H1 (cell line): ENCODE measurements around the gene SUCLG2. TPM values are rescaled to one million over a fixed set of nuclear protein-coding genes. Genes with fewer than 3 reads are reported as not detected.

Experiments used
- CTCF ChIA-PET: fragments of 300-600 bp; sonication (Branson Sonifier 250); formaldehyde crosslinking; loops from one replicate; lab custom pipeline; 2021; ENCODE audit not compliant: partially characterized antibody; lab: Charles Lee
- POLR2A ChIA-PET: fragments of 300-600 bp; sonication (Branson Sonifier 250); formaldehyde crosslinking; loops from one replicate; lab custom pipeline; 2021; ENCODE audit warnings: inconsistent platforms; ENCODE audit not compliant: partially characterized antibody; lab: Charles Lee
- DNase-seq, 2 experiments: peaks; one replicate each; pipeline versions ENCODE4 v3.0.0 to v3.0.0-alpha.2; 2010 to 2022; ENCODE audit warnings: low spot score in 2 of 2, low read depth in 1 of 2, mixed read lengths in 1 of 2
- FAIRE-seq: peaks from 2 replicates; lab custom pipeline; 2011; peaks lifted over from hg19 to GRCh38; lab: Jason Lieb, UNC
- H2AFZ ChIP-seq: 2 replicates; pipeline ENCODE4 v1.8.1; 2012; ENCODE audit warnings: low read length, inconsistent platforms
- H2AK5ac ChIP-seq: 2 replicates; pipeline ENCODE4 v1.6.1; 2013; ENCODE audit warnings: low read depth, low read length
- H2BK120ac ChIP-seq: replicated peaks from 2 replicates; pipeline ENCODE3; 2013; ENCODE audit warnings: low read depth, low read length, inconsistent platforms
- H2BK12ac ChIP-seq: 2 replicates; pipeline ENCODE4 v1.6.1; 2013; ENCODE audit warnings: low read depth, low read length
- H2BK15ac ChIP-seq: 2 replicates; pipeline ENCODE4 v1.6.1; 2013; ENCODE audit warnings: low read length
- H2BK20ac ChIP-seq: 2 replicates; pipeline ENCODE4 v1.6.1; 2013; ENCODE audit warnings: low read length
- H2BK5ac ChIP-seq: 2 replicates; pipeline ENCODE4 v1.6.1; 2013; ENCODE audit warnings: low read depth, low read length
- H3K14ac ChIP-seq: 2 replicates; pipeline ENCODE4 v1.6.1; 2013; ENCODE audit warnings: inconsistent platforms; ENCODE audit not compliant: insufficient read length
- H3K18ac ChIP-seq: 2 replicates; pipeline ENCODE4 v1.6.1; 2013; ENCODE audit warnings: low read length; ENCODE audit errors: extremely low read depth
- H3K23ac ChIP-seq: 2 replicates; pipeline ENCODE4 v1.6.1; 2013; ENCODE audit warnings: inconsistent platforms; ENCODE audit not compliant: insufficient read length
- H3K23me2 ChIP-seq: 2 replicates; pipeline ENCODE4 v1.6.1; 2013; ENCODE audit warnings: low read depth, low read length
- H3K27ac ChIP-seq: 2 replicates; pipeline ENCODE4 v1.6.1; 2011; ENCODE audit warnings: low read depth, low read length, inconsistent platforms
- H3K27me3 ChIP-seq, 4 experiments: replicated peaks in 1 of 4; 1 replicate in 1 of 4; 2 replicates in 3 of 4; pipeline versions ENCODE4 v1.6.1 to v1.8.1; 2011 to 2013; ENCODE audit warnings: low read length in 3 of 4, mild to moderate bottlenecking in 3 of 4, inconsistent platforms in 2 of 4, mixed read lengths in 2 of 4, moderate library complexity in 1 of 4; ENCODE audit not compliant: control insufficient read depth in 3 of 4, insufficient read depth in 3 of 4; ENCODE audit errors: extremely low read depth in 1 of 4
- H3K36me3 ChIP-seq, 4 experiments: 2 replicates each; pipeline versions ENCODE4 v1.6.1 to v1.8.1; 2011 to 2013; ENCODE audit warnings: mild to moderate bottlenecking in 4 of 4, low read length in 3 of 4, moderate library complexity in 2 of 4, control low read depth in 1 of 4, inconsistent platforms in 1 of 4; ENCODE audit not compliant: insufficient read depth in 4 of 4, control insufficient read depth in 2 of 4
- H3K4ac ChIP-seq: replicated peaks from 2 replicates; pipeline ENCODE3; 2013; ENCODE audit warnings: low read length, low read depth, mixed read lengths, inconsistent platforms; ENCODE audit not compliant: insufficient read length
- H3K4me1 ChIP-seq, 4 experiments: replicated peaks in 1 of 4; 1 replicate in 1 of 4; 2 replicates in 3 of 4; pipeline versions ENCODE4 v1.6.1 to v1.8.1; 2011 to 2013; ENCODE audit warnings: low read length in 3 of 4, inconsistent platforms in 2 of 4, mixed read lengths in 1 of 4; ENCODE audit not compliant: insufficient read depth in 4 of 4, control insufficient read depth in 3 of 4
- H3K4me2 ChIP-seq, 2 experiments: 2 replicates each; pipeline versions ENCODE4 v1.6.1 to v1.8.1; 2011 to 2013; ENCODE audit warnings: low read depth in 2 of 2, low read length in 2 of 2, control low read depth in 1 of 2, inconsistent platforms in 1 of 2, mild to moderate bottlenecking in 1 of 2; ENCODE audit not compliant: insufficient read depth in 1 of 2
- H3K4me3 ChIP-seq, 4 experiments: fragments of 200-600, 300-600 bp in 1 of 4; sonication (generic), shearing (Covaris generic), sonication (Bioruptor Twin) in 1 of 4; 2 replicates each; pipeline versions ENCODE4 v1.5.1 to v1.8.1; 2011 to 2016; ENCODE audit warnings: low read length in 4 of 4, low read depth in 3 of 4, control low read depth in 2 of 4, inconsistent platforms in 2 of 4, mild to moderate bottlenecking in 2 of 4, mixed read lengths in 1 of 4, moderate library complexity in 1 of 4; ENCODE audit not compliant: insufficient read depth in 2 of 4; ENCODE audit errors: extremely low read depth in 1 of 4
- H3K56ac ChIP-seq: replicated peaks from 2 replicates; pipeline ENCODE3; 2013; ENCODE audit warnings: low read depth, mild to moderate bottlenecking, mixed read lengths, low read length, inconsistent platforms; ENCODE audit not compliant: insufficient read length
- H3K79me1 ChIP-seq: 2 replicates; pipeline ENCODE4 v1.6.1; 2013; ENCODE audit warnings: low read depth, low read length, control low read depth
- H3K79me2 ChIP-seq, 2 experiments: 2 replicates each; pipeline versions ENCODE4 v1.6.1 to v1.8.1; 2012 to 2013; ENCODE audit warnings: low read length in 2 of 2, mild to moderate bottlenecking in 2 of 2, inconsistent platforms in 1 of 2; ENCODE audit not compliant: insufficient read depth in 2 of 2, control insufficient read depth in 1 of 2
- H3K9ac ChIP-seq, 4 experiments: replicated peaks in 1 of 4; 1 replicate in 1 of 4; 2 replicates in 3 of 4; pipeline versions ENCODE4 v1.6.1 to v1.8.1; 2011 to 2013; ENCODE audit warnings: low read depth in 3 of 4, low read length in 3 of 4, control low read depth in 2 of 4, mild to moderate bottlenecking in 2 of 4, moderate library complexity in 2 of 4, inconsistent platforms in 1 of 4; ENCODE audit errors: extremely low read depth in 1 of 4
- H3K9me3 ChIP-seq, 2 experiments: 2 replicates each; pipeline versions ENCODE4 v1.6.1 to v1.8.1; 2012 to 2013; ENCODE audit warnings: mild to moderate bottlenecking in 2 of 2, moderate library complexity in 2 of 2, control low read depth in 1 of 2, inconsistent platforms in 1 of 2, low read depth in 1 of 2, low read length in 1 of 2, mixed read lengths in 1 of 2; ENCODE audit not compliant: insufficient read depth in 2 of 2
- H4K20me1 ChIP-seq, 2 experiments: replicated peaks in 1 of 2; 2 replicates each; pipeline versions ENCODE3 to v1.8.1; 2011 to 2013; ENCODE audit warnings: inconsistent platforms in 2 of 2, low read length in 2 of 2, mild to moderate bottlenecking in 1 of 2; ENCODE audit not compliant: insufficient read depth in 2 of 2, control insufficient read depth in 1 of 2
- H4K5ac ChIP-seq: 2 replicates; pipeline ENCODE4 v1.6.1; 2013; ENCODE audit warnings: low read length, low read depth, mixed read lengths, inconsistent platforms; ENCODE audit not compliant: insufficient read length
- H4K8ac ChIP-seq: 2 replicates; pipeline ENCODE4 v1.8.0; 2013; ENCODE audit warnings: mild to moderate bottlenecking, moderate library complexity, low read length, inconsistent platforms; ENCODE audit not compliant: insufficient read depth; ENCODE audit errors: extremely low read depth
- H4K91ac ChIP-seq: replicated peaks from 2 replicates; pipeline ENCODE3; 2013; ENCODE audit warnings: low read length, mixed read lengths, inconsistent platforms; ENCODE audit not compliant: insufficient read length
- BACH1 ChIP-seq: IDR thresholded peaks from 2 replicates; pipeline ENCODE4 v1.6.1; 2012; ENCODE audit warnings: low read length, improper control_type of control experiment
- CBX8 ChIP-seq: fragments of 300-800, 300-1000 bp; sonication (generic); IDR thresholded peaks from 2 replicates; pipeline ENCODE4 v1.7.1; 2016; ENCODE audit warnings: low read depth, low read length, borderline replicate concordance
- CEBPB ChIP-seq: IDR thresholded peaks from 2 replicates; pipeline ENCODE4 v1.6.1; 2012; ENCODE audit warnings: low read depth, low read length
- CTCF ChIP-seq, 3 experiments: IDR thresholded peaks; 1 replicate in 2 of 3; 2 replicates in 1 of 3; pipeline versions ENCODE4 v1.5.1 to v1.6.1; 2011; ENCODE audit warnings: low read length in 3 of 3, mild to moderate bottlenecking in 3 of 3, inconsistent platforms in 2 of 3, low read depth in 1 of 3, moderate library complexity in 1 of 3; ENCODE audit not compliant: insufficient read depth in 1 of 3; ENCODE audit errors: control extremely low read depth in 1 of 3
- E2F6 ChIP-seq: IDR thresholded peaks from 2 replicates; pipeline ENCODE4 v1.6.1; 2012; ENCODE audit warnings: inconsistent platforms
- GABPA ChIP-seq: IDR thresholded peaks from 2 replicates; pipeline ENCODE4 v1.6.1; 2011; ENCODE audit warnings: mild to moderate bottlenecking, low read length, moderate library complexity, borderline replicate concordance; ENCODE audit not compliant: insufficient read depth
- HDAC6 ChIP-seq: IDR thresholded peaks from one replicate; pipeline ENCODE4 v1.7.1; 2012; ENCODE audit warnings: low read depth, mild to moderate bottlenecking, inconsistent platforms, low read length, moderate library complexity
- JUND ChIP-seq: IDR thresholded peaks from 2 replicates; pipeline ENCODE4 v1.6.1; 2011; ENCODE audit warnings: mild to moderate bottlenecking, improper control_type of control experiment, low read length
- RAD21 ChIP-seq, 2 experiments: IDR thresholded peaks in 1 of 2; conservative IDR thresholded peaks in 1 of 2; 2 replicates each; pipeline ENCODE4 v1.6.1; 2011; ENCODE audit warnings: low read depth in 2 of 2, low read length in 2 of 2, improper control_type of control experiment in 1 of 2, inconsistent platforms in 1 of 2, mild to moderate bottlenecking in 1 of 2, moderate library complexity in 1 of 2
- SP2 ChIP-seq: IDR thresholded peaks from 2 replicates; pipeline ENCODE4 v1.6.1; 2012; ENCODE audit warnings: mild to moderate bottlenecking, low read length, inconsistent platforms
- SRF ChIP-seq: IDR thresholded peaks from 2 replicates; pipeline ENCODE4 v1.6.1; 2011; ENCODE audit warnings: mild to moderate bottlenecking, low read depth, low read length, moderate library complexity
- WGBS, 2 experiments: shearing (Covaris generic) in 1 of 2; methylation state at CpG; one replicate each; pipeline versions ENCODE4 v1.1.6 to v1.1.7; 2013 to 2015; ENCODE audit warnings: low lambda C conversion rate in 2 of 2, mixed read lengths in 2 of 2, inconsistent platforms in 1 of 2, low coverage in 1 of 2, missing lambda C conversion rate in 1 of 2; ENCODE audit not compliant: insufficient replicate concordance in 2 of 2, insufficient coverage in 1 of 2, insufficient read length in 1 of 2; ENCODE audit errors: extremely low coverage in 1 of 2, missing lambda C conversion rate in 1 of 2; 5-methylcytosine and 5-hydroxymethylcytosine counted together
- polyA plus RNA-seq, 7 experiments: library from polyadenylated mRNA; depleted of rRNA in 3 of 7; stranded (reverse) in 5 of 7; unstranded in 2 of 7; fragments of >200 nt in 5 of 7; fragments of 200-250 nt in 2 of 7; gene quantifications; 1 replicate in 5 of 7; 2 replicates in 1 of 7; 4 replicates in 1 of 7; pipeline versions ENCODE4 v1.2.1 to v1.2.3, GENCODE V29; 2011 to 2013; ENCODE audit warnings: missing spikeins in 2 of 7, mixed read lengths in 2 of 7
- total RNA-seq: library from RNA; stranded (reverse); fragmentation: NEBNext Ultra II Directional; extraction: Animal tissue kit (Norgen Biotek cat#: 25700); gene quantifications from 2 replicates; pipeline ENCODE4 v1.2.1, GENCODE V29; 2021

Gene SUCLG2
- total and polyA plus RNA-seq, 2 of the 8 experiments (the other 6 are each of a cell fraction or from before 2014, with no cell fraction given), result 12.9 to 46.2 TPM

DNA sequence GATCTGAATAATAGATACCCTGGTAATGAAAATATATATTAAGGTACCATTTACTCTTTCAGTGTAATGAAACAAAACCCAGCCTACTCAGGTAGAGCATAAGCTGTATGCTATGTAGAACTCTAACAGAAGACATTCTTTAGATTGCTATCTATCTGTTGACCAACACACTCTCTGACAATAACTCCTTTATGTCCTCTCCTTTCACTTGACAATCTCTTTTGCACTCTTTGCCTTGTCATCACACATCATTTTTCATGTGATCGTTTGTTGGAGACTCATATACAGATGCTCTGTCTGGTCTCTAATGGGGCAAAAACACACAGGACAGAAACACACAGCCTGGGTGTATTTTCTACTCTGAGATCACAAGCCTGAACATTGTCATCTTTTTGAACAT lies 35.4 kb upstream of the SUCLG2 start:
- H3K27ac ChIP-seq, result no peak overlapping the region
- no peak overlapping the region for H3K4me2 ChIP-seq
- H4K5ac ChIP-seq, result no peak overlapping the region
- no peak for DNase-seq
- no peaks in the 10 kb centered on the region for H4K20me1 ChIP-seq
- no peak overlapping the region for H2BK20ac ChIP-seq
- H3K18ac ChIP-seq, result no peak overlapping the region
- no peak overlapping the region for H2AFZ ChIP-seq
- no peaks in the 10 kb centered on the region; a peak in 1 of 8 replicates for H3K36me3 ChIP-seq
- H3K27me3 ChIP-seq, result no peaks in the 10 kb centered on the region
- no peak overlapping the region for H3K9ac ChIP-seq
- H4K8ac ChIP-seq, result no peak overlapping the region
- no peak overlapping the region for H3K4me3 ChIP-seq
- H3K56ac ChIP-seq, result no peak overlapping the region
- POLR2A ChIA-PET, result no interaction called here
- no peak overlapping the region for H2BK120ac ChIP-seq
- H2BK5ac ChIP-seq, result no peak overlapping the region
- H2AK5ac ChIP-seq, result no peak overlapping the region
- no peaks in the 10 kb centered on the region; a peak in 1 of 7 replicates for H3K4me1 ChIP-seq
- no peak overlapping the region for H4K91ac ChIP-seq
- H3K14ac ChIP-seq, result no peak overlapping the region
- no peak for FAIRE-seq
- no peak overlapping the region for H2BK12ac ChIP-seq
- no peaks in the 10 kb centered on the region for H3K79me1 ChIP-seq
- H3K79me2 ChIP-seq, result no peaks in the 10 kb centered on the region
- H3K9me3 ChIP-seq, result no peaks in the 10 kb centered on the region
- CTCF ChIA-PET, result interaction anchor here (0.9 kb wide), 1 partner anchor 10 kb away, joined by 3 read pairs; no protein-coding TSS in a partner anchor
- H2BK15ac ChIP-seq, result no peak overlapping the region
- H3K23ac ChIP-seq, result no peak overlapping the region
- H3K4ac ChIP-seq, result no peak overlapping the region
- 89% methylated on average over 1 of the region's 1 CpG; no CpG with 5 or more reads in 1 of the 2 experiments for WGBS, 2 experiments
- H3K23me2 ChIP-seq, result no peaks in the 10 kb centered on the region; the same call in 1 of the 2 replicates
- TF ChIP-seq CTCF (IDR thresholded peaks at IDR 0.05; ENCODE audit: control extremely low read depth in 1 of 3, insufficient read depth in 1 of 3, low read depth in 1 of 3, low read length in 3 of 3) (no peak), CBX8 (no peak), GABPA (no peak), JUND (no peak), HDAC6 (no peak), CEBPB (no peak), BACH1 (no peak), E2F6 (no peak), SP2 (no peak), RAD21 (IDR thresholded peaks at IDR 0.05 in 1 of 2, conservative IDR thresholded peaks at IDR 0.05 in 1 of 2; ENCODE audit: low read depth in 2 of 2, low read length in 2 of 2) (no peak), SRF (no peak)
